AG08395 (cell line): ENCODE results near the gene REXO5.

ENCODE experiments used
- DNase-seq: peaks from one replicate; pipeline ENCODE4 v3.0.0; 2012; ENCODE audit warnings: mixed read lengths, low spot score

The REXO5 gene

GRCh38 chr16:20871941-20872815, 65.9 kb downstream of the REXO5 start:
- DNase-seq: no peak

- no peak for DNase-seq
Measured at GRCh38 chr16:20873331-20873730, 67.0 kb downstream of the REXO5 start.

GRCh38 chr16:20874088-20874581, 67.8 kb downstream of the REXO5 start:
- DNase-seq: no peak

GRCh38 chr16:20875355-20875650, 69.0 kb downstream of the REXO5 start:
- DNase-seq: no peak

- DNase-seq: no peak
Measured at GRCh38 chr16:20878682-20879147, 72.4 kb downstream of the REXO5 start.

- DNase-seq: peak; percentile 50
Measured at GRCh38 chr16:20879175-20880040, 73.1 kb downstream of the REXO5 start.

GRCh38 chr16:20880867-20881502, 74.7 kb downstream of the REXO5 start:
- DNase-seq: no peak

GRCh38 chr16:20881503-20881878, 75.2 kb downstream of the REXO5 start:
- DNase-seq: no peak

- no peak for DNase-seq
Measured at GRCh38 chr16:20883554-20884239, 77.4 kb downstream of the REXO5 start.

GRCh38 chr16:20884240-20884556, 77.9 kb downstream of the REXO5 start:
- DNase-seq: peak; percentile 48

- DNase-seq: no peak
Measured at GRCh38 chr16:20886320-20886719, 80.0 kb downstream of the REXO5 start.

GRCh38 chr16:20887207-20887606, 80.9 kb downstream of the REXO5 start:
- DNase-seq: no peak

- DNase-seq: no peak
Measured at GRCh38 chr16:20889625-20890275, 83.4 kb downstream of the REXO5 start.

- DNase-seq: no peak
Measured at GRCh38 chr16:20894388-20894787, 88.1 kb downstream of the REXO5 start.

GRCh38 chr16:20897253-20897897, 91.0 kb downstream of the REXO5 start:
- peak; percentile 29 for DNase-seq

GRCh38 chr16:20897922-20898321, 91.6 kb downstream of the REXO5 start:
- DNase-seq: no peak

- peak; percentile 64 for DNase-seq
Measured at GRCh38 chr16:20899071-20899470, 92.7 kb downstream of the REXO5 start.
